HCT116 (cell line): ENCODE measurements around the gene ARGLU1. TPM values are rescaled to one million over a fixed set of nuclear protein-coding genes. Genes with fewer than 3 reads are reported as not detected.

ENCODE experiments used
- ATAC-seq: fragments of 200-7000 bp; cut with Tn5 transposase; 2 replicates; pipeline ENCODE4 v1.9.1; 2020; ENCODE audit warnings: mild to moderate bottlenecking, moderate library complexity
- BruUV-seq: library from RNA; stranded (reverse); fragments of 400-500 nt; replicated peaks from 2 replicates; lab custom pipeline; 2021; lab: Mats Ljungman, UMichigan
- CTCF ChIA-PET: fragments of 300-600 bp; sonication (Branson Sonifier 250); formaldehyde crosslinking; loops from one replicate; lab custom pipeline; 2021; ENCODE audit warnings: antibody characterized with exemption; lab: Charles Lee
- POLR2A ChIA-PET: fragments of 300-600, 350-600 bp; sonication (Branson Sonifier 250); formaldehyde crosslinking; loops from one replicate; lab custom pipeline; 2021; ENCODE audit warnings: antibody characterized with exemption; lab: Charles Lee
- RAD21 ChIA-PET, 2 experiments: fragments of 300-600 bp; sonication (Branson Sonifier 250); formaldehyde crosslinking; loops; one replicate each; lab custom pipeline; 2023; ENCODE audit warnings: low total read pairs in 2 of 2; ENCODE audit not compliant: uncharacterized antibody in 2 of 2, unreplicated experiment in 2 of 2, low non-redundant PET in 1 of 2; lab: Charles Lee
- DNase-seq: peaks from one replicate; pipeline ENCODE4 v3.0.0-alpha.2; 2010; ENCODE audit warnings: low read depth, low spot score
- H2AFZ ChIP-seq: fragments of 200-600 bp; shearing (Covaris generic), sonication (generic); 2 replicates; pipeline ENCODE4 v1.6.1; 2017; ENCODE audit warnings: low read depth, mixed run types, mixed read lengths, antibody characterized with exemption, low read length; ENCODE audit not compliant: poor library complexity, severe bottlenecking
- H3K27ac ChIP-seq: 2 replicates; pipeline ENCODE4 v1.5.1; 2012; ENCODE audit warnings: low read depth, low read length
- H3K27me3 ChIP-seq: fragments of 200-600 bp; sonication (generic); 2 replicates; pipeline ENCODE4 v1.6.1; 2016; ENCODE audit warnings: mixed run types, low read length, mixed read lengths; ENCODE audit not compliant: insufficient read depth
- H3K36me3 ChIP-seq, 2 experiments: fragments of 200-500 bp in 1 of 2; fragments of 200-600 bp in 1 of 2; sonication (Bioruptor generic) in 1 of 2; sonication (generic) in 1 of 2; 2 replicates each; pipeline versions ENCODE4 v1.5.1 to v1.6.1; 2014 to 2016; ENCODE audit warnings: low read length in 2 of 2, inconsistent platforms in 1 of 2, mixed read lengths in 1 of 2, mixed run types in 1 of 2; ENCODE audit not compliant: insufficient read depth in 2 of 2, control insufficient read depth in 1 of 2
- H3K4me1 ChIP-seq, 2 experiments: fragments of 200-600 bp in 1 of 2; sonication (generic) in 1 of 2; 2 replicates each; pipeline versions ENCODE4 v1.5.1 to v1.6.1; 2012 to 2017; ENCODE audit warnings: low read length in 2 of 2, inconsistent platforms in 1 of 2, mild to moderate bottlenecking in 1 of 2, mixed read lengths in 1 of 2, mixed run types in 1 of 2, moderate library complexity in 1 of 2; ENCODE audit not compliant: insufficient read depth in 2 of 2, control insufficient read depth in 1 of 2
- H3K4me2 ChIP-seq: fragments of 200-600 bp; sonication (generic); 2 replicates; pipeline ENCODE4 v1.6.1; 2017; ENCODE audit warnings: mixed run types, low read length, mixed read lengths
- H3K4me3 ChIP-seq, 2 experiments: fragments of 200-600 bp in 1 of 2; sonication (generic) in 1 of 2; replicated peaks in 1 of 2; 2 replicates each; pipeline ENCODE4 v1.5.1; 2011 to 2016; ENCODE audit warnings: low read length in 2 of 2, control low read depth in 1 of 2, low read depth in 1 of 2, mild to moderate bottlenecking in 1 of 2, mixed read lengths in 1 of 2, mixed run types in 1 of 2
- H3K79me2 ChIP-seq: fragments of 200-600 bp; sonication (generic); 2 replicates; pipeline ENCODE4 v1.6.1; 2017; ENCODE audit warnings: mild to moderate bottlenecking, mixed run types, low read length, moderate library complexity, mixed read lengths; ENCODE audit not compliant: insufficient read depth
- H3K9ac ChIP-seq: fragments of 200-600 bp; sonication (generic); 2 replicates; pipeline ENCODE4 v1.6.1; 2016; ENCODE audit warnings: low read length, mixed read lengths
- H3K9me2 ChIP-seq: fragments of 200-600 bp; sonication (generic), shearing (Covaris generic); 2 replicates; pipeline ENCODE4 v1.6.1; 2017; ENCODE audit warnings: mixed run types, mild to moderate bottlenecking, moderate library complexity; ENCODE audit not compliant: insufficient read depth
- H3K9me3 ChIP-seq, 2 experiments: fragments of 200-500 bp in 1 of 2; fragments of 200-600 bp in 1 of 2; sonication (Bioruptor generic) in 1 of 2; sonication (generic) in 1 of 2; 2 replicates each; pipeline ENCODE4 v1.6.1; 2014 to 2017; ENCODE audit warnings: low read length in 2 of 2, mixed read lengths in 2 of 2, inconsistent platforms in 1 of 2, low read depth in 1 of 2, mild to moderate bottlenecking in 1 of 2, mixed run types in 1 of 2, moderate library complexity in 1 of 2; ENCODE audit not compliant: control insufficient read depth in 1 of 2, insufficient read depth in 1 of 2
- H4K20me1 ChIP-seq: fragments of 200-600 bp; sonication (generic), shearing (Covaris generic); 2 replicates; pipeline ENCODE4 v1.6.1; 2017; ENCODE audit warnings: mixed run types, mild to moderate bottlenecking, moderate library complexity; ENCODE audit not compliant: insufficient read depth
- CEBPB ChIP-seq: IDR thresholded peaks from 2 replicates; pipeline ENCODE4 v1.6.1; 2012; ENCODE audit warnings: low read depth
- EGR1 ChIP-seq: IDR thresholded peaks from 2 replicates; pipeline ENCODE4 v1.6.1; 2012; ENCODE audit warnings: low read depth
- EZH2 ChIP-seq: fragments of 200-600 bp; sonication (generic); IDR thresholded peaks from 2 replicates; pipeline ENCODE4 v1.6.1; 2017; ENCODE audit warnings: antibody characterized with exemption, mixed run types
- EZH2phosphoT487 ChIP-seq: fragments of 200-600 bp; IDR thresholded peaks from 2 replicates; pipeline ENCODE4 v1.6.1; 2018; ENCODE audit warnings: antibody characterized with exemption, borderline replicate concordance
- MAX ChIP-seq: IDR thresholded peaks from 2 replicates; pipeline ENCODE4 v1.6.1; 2012
- POLR2AphosphoS5 ChIP-seq: IDR thresholded peaks from 2 replicates; pipeline ENCODE4 v1.6.1; 2011; ENCODE audit warnings: mild to moderate bottlenecking, low read depth, low read length, moderate library complexity
- RAD21 ChIP-seq: IDR thresholded peaks from 2 replicates; pipeline ENCODE4 v1.6.1; 2012; ENCODE audit warnings: low read depth, mild to moderate bottlenecking
- REST ChIP-seq: IDR thresholded peaks from 2 replicates; pipeline ENCODE4 v1.6.1; 2012; ENCODE audit warnings: low read depth
- SP1 ChIP-seq: IDR thresholded peaks from 2 replicates; pipeline ENCODE4 v1.6.1; 2012; ENCODE audit warnings: low read depth
- SRF ChIP-seq: IDR thresholded peaks from 2 replicates; pipeline ENCODE4 v1.6.1; 2012; ENCODE audit warnings: low read depth
- TCF7L2 ChIP-seq: IDR thresholded peaks from 2 replicates; pipeline ENCODE4 v1.7.0; 2011; ENCODE audit warnings: borderline replicate concordance, inconsistent platforms; ENCODE audit not compliant: insufficient read depth, insufficient read length; ENCODE audit errors: extremely low read depth
- YY1 ChIP-seq: IDR thresholded peaks from 2 replicates; pipeline ENCODE4 v1.6.1; 2011; ENCODE audit warnings: low read length, low read depth, moderate library complexity, mild to moderate bottlenecking; ENCODE audit not compliant: insufficient replicate concordance; ENCODE audit errors: extremely low read depth
- ZBTB33 ChIP-seq: IDR thresholded peaks from 2 replicates; pipeline ENCODE4 v1.6.1; 2011; ENCODE audit warnings: mild to moderate bottlenecking, low read length, moderate library complexity; ENCODE audit not compliant: insufficient replicate concordance; ENCODE audit errors: extremely low read depth
- ZFX ChIP-seq: fragments of 450-650 bp; IDR thresholded peaks from 2 replicates; pipeline ENCODE4 v1.6.1; 2017
- ZNF274 ChIP-seq: fragments of 200-500 bp; sonication (Bioruptor generic); IDR thresholded peaks from 2 replicates; pipeline ENCODE4 v1.6.1; 2014; ENCODE audit warnings: mild to moderate bottlenecking, low read depth, low read length, inconsistent platforms
- intact Hi-C: fragments of 100-400 bp; cut with micrococcal nuclease; formaldehyde crosslinking; loops from 2 replicates; pipeline ENCODE4 v1.10.0; 2022
- total RNA-seq: library from RNA; stranded (reverse); gene quantifications from one replicate; pipeline ENCODE4 v1.2.1, GENCODE V29; 2021; ENCODE audit not compliant: unreplicated experiment

ARGLU1 gene
- total RNA-seq, 1 experiment from 2014 or later, result 57.8 TPM

GRCh38 chr13:106603546-106603945, 35.6 kb upstream of the ARGLU1 start:
- intact Hi-C loops, result no loop called here
- Histone ChIP-seq H3K79me2 (no peaks in the 10 kb centered on the region), H3K27me3 (no peaks in the 10 kb centered on the region), H3K9me3 (no peaks in the 10 kb centered on the region), H3K27ac (no peak overlapping the region), H4K20me1 (no peaks in the 10 kb centered on the region), H3K9me2 (0 out of 2 replicates have a peak, but pooled peaks cover 3% of the 10 kb centered on the region), H3K4me1 (no peaks in the 10 kb centered on the region), H2AFZ (no peak overlapping the region), H3K4me2 (no peak overlapping the region), H3K36me3 (no peaks in the 10 kb centered on the region), H3K9ac (no peak overlapping the region), H3K4me3 (no peak overlapping the region)
- BruUV-seq, result no TSS peak
- ChIA-PET CTCF (no interaction called here), POLR2A (no interaction called here), RAD21 (no interaction called here)
- TF ChIP-seq CEBPB, result no peak
- no peak for DNase-seq
- ATAC-seq, result no peak

- Histone ChIP-seq H4K20me1 (no peaks in the 10 kb centered on the region), H3K9me2 (0 out of 2 replicates have a peak, but pooled peaks cover 3% of the 10 kb centered on the region), H3K36me3 (no peaks in the 10 kb centered on the region), H3K4me2 (no peak overlapping the region), H2AFZ (no peak overlapping the region), H3K9ac (no peak overlapping the region), H3K27ac (no peak overlapping the region), H3K27me3 (no peaks in the 10 kb centered on the region), H3K79me2 (no peaks in the 10 kb centered on the region), H3K9me3 (no peaks in the 10 kb centered on the region), H3K4me1 (no peaks in the 10 kb centered on the region), H3K4me3 (no peak overlapping the region)
- BruUV-seq, result no TSS peak
- ChIA-PET RAD21 (no interaction called here), CTCF (interaction anchor here (0.9 kb wide), 1 partner anchor 18 kb away, joined by 5 read pairs; no protein-coding TSS in a partner anchor), POLR2A (no interaction called here)
- intact Hi-C loops, result no loop called here
- no peak for ATAC-seq
- no peak for DNase-seq
- TF ChIP-seq POLR2AphosphoS5, result no peak
- no peak for TF ChIP-seq EZH2
- no peak for TF ChIP-seq RAD21
- no peak for TF ChIP-seq YY1
- no peak for TF ChIP-seq ZBTB33
- TF ChIP-seq CEBPB, result no peak
- TF ChIP-seq EGR1, result no peak
- no peak for TF ChIP-seq EZH2phosphoT487
- no peak for TF ChIP-seq SP1
- TF ChIP-seq ZFX, result no peak
- no peak for TF ChIP-seq MAX
- no peak for TF ChIP-seq ZNF274
- no peak for TF ChIP-seq REST
- no peak for TF ChIP-seq SRF
- TF ChIP-seq TCF7L2, result no peak
Measured at GRCh38 chr13:106602178-106602577, 34.2 kb upstream of the ARGLU1 start.
